ENCODE results near the gene PRRG4.

GRCh38 chr11:32851251-32851650 lies 21.5 kb downstream of the PRRG4 start:
- TF ChIP-seq CTCF (conservative IDR thresholded peaks at IDR 0.05) (no peak), EZH2 (IDR thresholded peaks at IDR 0.05; ENCODE audit: low read depth) (no peak)

Measured in PC-9 (cell line).